Skeletal muscle tissue (tissue), 4 donors: ENCODE data around the gene ATG7. TPM values are rescaled to one million over a fixed set of nuclear protein-coding genes. Genes with fewer than 3 reads are reported as not detected.
"Not testable (repeated sequence)": the region's sequence is repeated elsewhere in the genome, so short reads cannot be mapped to it uniquely, and the experiment has no call there.

ENCODE experiments used
- H3K27ac ChIP-seq: one replicate; pipeline ENCODE4 v1.7.0; 2013; ENCODE audit warnings: mild to moderate bottlenecking, low read depth, low read length, inconsistent platforms
- H3K27me3 ChIP-seq, 3 donors: one replicate each; pipeline ENCODE4 v1.7.0; 2013; ENCODE audit warnings: low read length in 3 of 3; ENCODE audit not compliant: control insufficient read depth in 3 of 3, insufficient read depth in 3 of 3
- H3K36me3 ChIP-seq, 3 donors: one replicate each; pipeline ENCODE4 v1.7.0; 2013; ENCODE audit warnings: low read length in 3 of 3; ENCODE audit not compliant: control insufficient read depth in 3 of 3, insufficient read depth in 3 of 3
- H3K4me1 ChIP-seq, 3 donors: one replicate each; pipeline ENCODE4 v1.7.0; 2013; ENCODE audit warnings: low read length in 3 of 3, mild to moderate bottlenecking in 3 of 3; ENCODE audit not compliant: control insufficient read depth in 3 of 3, insufficient read depth in 3 of 3
- H3K4me3 ChIP-seq, 3 donors: one replicate each; pipeline ENCODE4 v1.7.0; 2013; ENCODE audit warnings: low read length in 3 of 3
- H3K9ac ChIP-seq, 3 donors: one replicate each; pipeline ENCODE4 v1.7.0; 2013; ENCODE audit warnings: low read length in 3 of 3, mild to moderate bottlenecking in 3 of 3, moderate library complexity in 2 of 3, low read depth in 1 of 3
- H3K9me3 ChIP-seq, 3 donors: one replicate each; pipeline ENCODE4 v1.7.0; 2013; ENCODE audit warnings: low read length in 3 of 3; ENCODE audit not compliant: control insufficient read depth in 3 of 3
- total RNA-seq: library from RNA; depleted of rRNA; stranded (reverse); fragments of >200 nt; gene quantifications from one replicate; pipeline ENCODE4 v1.2.3, GENCODE V29; 2014
- donor health status: Osteomylitis.

Gene ATG7
- total RNA-seq, 1 donor from 2014 or later = 48.0 TPM

GRCh38 chr3:11431319-11431718 is 159.1 kb downstream of the ATG7 start:
- Histone ChIP-seq H3K9ac (no peak overlapping the region), H3K27me3 (no peaks in the 10 kb centered on the region), H3K4me3 (no peak overlapping the region), H3K27ac (no peak overlapping the region), H3K4me1 (peaks cover 3 to 14% (median 4%) of the 10 kb centered on the region in 3 donors), H3K36me3 (peaks cover 0 to 2% (median 0%) of the 10 kb centered on the region in 3 donors), H3K9me3 (no peaks in the 10 kb centered on the region)

GRCh38 chr3:11434017-11434526 is 161.9 kb downstream of the ATG7 start:
- H3K4me3 ChIP-seq = peak overlapping the region in 1 of 3 donors; percentile 49
- no peaks in the 10 kb centered on the region for H3K27me3 ChIP-seq
- no peaks in the 10 kb centered on the region for H3K9me3 ChIP-seq
- no peaks in the 10 kb centered on the region for H3K36me3 ChIP-seq
- no peak overlapping the region for H3K9ac ChIP-seq
- H3K4me1 ChIP-seq = peaks cover 3 to 14% (median 4%) of the 10 kb centered on the region in 3 donors
- peak overlapping the region; percentile 57 for H3K27ac ChIP-seq

DNA sequence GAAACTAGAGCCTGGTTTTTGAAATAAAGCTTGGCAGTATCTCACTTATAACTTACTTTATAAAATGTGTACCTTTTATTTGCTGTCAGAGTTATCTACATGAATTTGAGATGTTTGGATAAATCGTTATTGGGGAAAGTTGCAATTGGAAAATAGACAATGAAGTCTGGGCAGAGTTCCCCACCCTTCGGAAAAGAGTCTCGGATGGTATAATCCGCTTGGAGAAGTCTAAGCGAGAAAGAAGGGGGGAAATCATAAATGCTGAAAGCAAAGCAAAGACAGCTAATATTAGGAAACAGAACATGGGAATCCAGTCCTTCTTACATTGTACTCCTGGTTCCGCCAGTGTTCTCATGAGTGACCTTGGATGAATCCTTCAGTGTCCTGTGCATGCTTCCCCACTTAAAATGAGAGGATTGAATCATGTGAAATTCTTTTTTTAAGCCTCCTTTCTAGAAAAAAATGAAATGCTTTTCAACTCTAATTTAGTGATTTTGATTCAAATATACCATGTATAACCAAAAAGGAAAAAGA is 162.4 kb downstream of the ATG7 start:
- Histone ChIP-seq H3K4me1 (peaks cover 3 to 14% (median 4%) of the 10 kb centered on the region in 3 donors), H3K9ac (no peak overlapping the region), H3K36me3 (no peaks in the 10 kb centered on the region), H3K27me3 (no peaks in the 10 kb centered on the region), H3K9me3 (no peaks in the 10 kb centered on the region), H3K4me3 (peak overlapping the region in 1 of 3 donors; percentile 49), H3K27ac (peak overlapping the region; percentile 57)

DNA sequence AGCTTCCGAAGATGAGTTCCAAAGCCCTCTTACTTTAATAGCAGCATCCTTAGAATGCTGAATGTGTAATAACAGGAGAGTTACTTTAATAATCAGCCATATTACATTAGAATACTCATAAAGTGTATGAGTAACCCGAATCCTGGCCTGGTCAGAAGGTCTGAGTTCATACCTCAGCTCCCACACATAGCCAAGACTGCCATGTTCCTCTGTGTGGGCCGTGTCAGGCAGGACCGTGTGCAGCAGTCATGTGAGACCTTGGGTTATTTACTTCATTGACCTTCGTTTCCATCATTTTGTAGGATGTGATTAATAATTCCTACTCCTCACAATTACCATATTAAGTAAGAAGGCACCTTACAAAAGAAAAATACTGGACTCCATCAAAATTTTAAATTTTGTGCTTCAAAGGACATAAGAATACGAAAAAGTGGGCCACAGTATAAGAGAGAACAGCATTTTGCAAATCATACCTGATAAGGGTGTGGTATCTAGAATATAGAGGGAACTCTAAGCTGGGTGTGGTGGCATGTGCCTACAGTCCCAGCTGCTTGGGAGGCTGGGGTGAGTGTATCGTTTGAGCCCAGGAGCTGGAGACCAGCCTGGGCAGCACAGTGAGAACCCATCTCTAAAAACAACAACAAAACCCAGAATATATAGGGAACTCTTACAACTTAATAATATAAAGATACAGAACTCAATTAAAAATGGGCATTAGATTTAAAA is 163.4 kb downstream of the ATG7 start:
- no peaks in the 10 kb centered on the region for H3K9me3 ChIP-seq
- H3K27ac ChIP-seq = no peak overlapping the region
- no peaks in the 10 kb centered on the region for H3K27me3 ChIP-seq

GRCh38 chr3:11436775-11437174 is 164.6 kb downstream of the ATG7 start:
- Histone ChIP-seq H3K4me3 (no peak overlapping the region), H3K9me3 (no peaks in the 10 kb centered on the region), H3K27me3 (no peaks in the 10 kb centered on the region), H3K36me3 (no peaks in the 10 kb centered on the region), H3K27ac (no peak overlapping the region), H3K9ac (no peak overlapping the region), H3K4me1 (peaks cover 3 to 14% (median 4%) of the 10 kb centered on the region in 3 donors)

More for the DNA sequence above, 163.4 kb downstream of the ATG7 start:
- H3K4me1 ChIP-seq = peaks cover 3 to 14% (median 4%) of the 10 kb centered on the region in 3 donors
- H3K9ac ChIP-seq = no peak overlapping the region
- no peaks in the 10 kb centered on the region for H3K36me3 ChIP-seq
- H3K4me3 ChIP-seq = no peak overlapping the region

- no peaks in the 10 kb centered on the region for H3K36me3 ChIP-seq
- H3K27me3 ChIP-seq = no peaks in the 10 kb centered on the region
- no peak overlapping the region for H3K27ac ChIP-seq
- H3K9ac ChIP-seq = no peak overlapping the region
- peaks cover 3 to 14% (median 4%) of the 10 kb centered on the region in 3 donors for H3K4me1 ChIP-seq
- no peaks in the 10 kb centered on the region for H3K9me3 ChIP-seq
- H3K4me3 ChIP-seq = no peak overlapping the region
Measured at GRCh38 chr3:11437506-11437905, 165.3 kb downstream of the ATG7 start.

DNA sequence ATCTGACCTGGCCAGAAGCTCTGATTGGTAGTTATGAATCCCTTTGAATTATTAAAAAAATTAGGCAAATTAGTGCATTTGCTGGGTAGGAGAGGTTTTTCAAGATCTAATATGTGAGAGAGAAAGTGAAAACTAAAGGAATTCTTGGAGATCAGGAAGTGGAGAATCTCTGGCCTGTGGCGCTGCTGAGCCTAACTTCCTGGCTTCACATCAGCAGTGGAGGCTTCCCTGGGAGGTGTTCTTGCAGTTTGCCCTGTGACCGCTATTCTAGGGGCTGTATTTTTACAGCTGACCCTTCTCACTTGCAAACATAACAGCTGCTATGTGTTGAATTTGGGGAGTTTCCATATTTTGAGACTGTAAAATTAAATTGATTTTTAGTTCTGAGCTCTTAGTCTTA is 166.4 kb downstream of the ATG7 start:
- Histone ChIP-seq H3K9ac (no peak overlapping the region), H3K9me3 (no peaks in the 10 kb centered on the region), H3K4me1 (peaks cover 0 to 12% (median 4%) of the 10 kb centered on the region in 3 donors), H3K27ac (no peak overlapping the region), H3K27me3 (no peaks in the 10 kb centered on the region), H3K4me3 (no peak overlapping the region), H3K36me3 (no peaks in the 10 kb centered on the region)

GRCh38 chr3:11441346-11441745 is 169.1 kb downstream of the ATG7 start:
- not testable (repeated sequence) for H3K4me3 ChIP-seq, H3K27me3 ChIP-seq, H3K27ac ChIP-seq, H3K36me3 ChIP-seq, H3K9ac ChIP-seq, H3K9me3 ChIP-seq, H3K4me1 ChIP-seq

DNA sequence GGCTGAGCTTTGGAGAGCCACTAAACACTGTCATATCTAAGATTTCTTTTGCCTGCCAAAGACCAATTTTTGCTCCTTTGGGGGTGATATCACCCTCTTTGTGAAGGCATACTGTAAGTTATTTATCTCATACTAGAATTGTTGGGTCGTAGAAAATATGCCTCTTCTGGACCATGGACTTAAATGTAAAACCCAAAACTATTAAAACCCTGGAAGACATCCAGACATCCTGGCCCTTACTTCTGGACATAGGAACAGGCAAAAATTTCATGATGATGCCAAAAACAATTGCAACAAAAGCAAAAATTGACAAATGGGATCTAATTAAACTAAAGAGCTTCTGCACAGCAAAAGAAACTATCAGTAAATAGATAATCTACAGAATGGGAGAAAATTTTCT is 172.2 kb downstream of the ATG7 start:
- no peaks in the 10 kb centered on the region for H3K9me3 ChIP-seq
- no peak overlapping the region for H3K4me3 ChIP-seq
- H3K4me1 ChIP-seq = peaks cover 0 to 4% (median 0%) of the 10 kb centered on the region in 3 donors
- no peak overlapping the region for H3K27ac ChIP-seq
- no peaks in the 10 kb centered on the region for H3K36me3 ChIP-seq
- H3K9ac ChIP-seq = no peak overlapping the region
- no peaks in the 10 kb centered on the region for H3K27me3 ChIP-seq

GRCh38 chr3:11445193-11445592 is 173.0 kb downstream of the ATG7 start:
- not testable (repeated sequence) for H3K27ac ChIP-seq, H3K36me3 ChIP-seq, H3K9me3 ChIP-seq, H3K27me3 ChIP-seq, H3K9ac ChIP-seq, H3K4me1 ChIP-seq, H3K4me3 ChIP-seq
